HG03097 (cell line): ENCODE data around the gene EXOC4.

Experiments used
- ATAC-seq: cut with Tn5 transposase; IDR thresholded peaks from one replicate; pipeline ENCODE4 v1.9.1; 2021; ENCODE audit not compliant: unreplicated experiment, low FRiP score

EXOC4 gene

GRCh38 chr7:133518718-133519117, 265.8 kb downstream of the EXOC4 start:
- ATAC-seq: no peak

DNA sequence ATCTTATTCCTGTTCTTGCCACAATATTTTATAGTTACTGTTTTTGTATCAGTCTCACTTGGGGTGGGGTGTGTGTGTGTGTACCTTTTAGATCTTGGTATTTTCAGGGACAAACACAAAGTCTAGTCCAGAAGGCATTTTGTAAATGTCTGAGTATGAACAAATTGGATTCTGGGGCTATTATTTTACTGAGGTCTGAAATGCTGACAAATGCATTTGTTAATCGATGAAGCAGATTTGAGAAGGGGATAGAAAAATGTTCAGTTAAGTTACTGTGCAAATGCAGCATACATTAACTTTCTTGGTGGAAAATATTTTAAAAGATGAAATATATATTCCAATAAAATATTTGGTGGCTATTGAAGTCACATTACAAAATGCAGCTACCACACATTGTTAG, 267.4 kb downstream of the EXOC4 start:
- ATAC-seq: no peak

DNA sequence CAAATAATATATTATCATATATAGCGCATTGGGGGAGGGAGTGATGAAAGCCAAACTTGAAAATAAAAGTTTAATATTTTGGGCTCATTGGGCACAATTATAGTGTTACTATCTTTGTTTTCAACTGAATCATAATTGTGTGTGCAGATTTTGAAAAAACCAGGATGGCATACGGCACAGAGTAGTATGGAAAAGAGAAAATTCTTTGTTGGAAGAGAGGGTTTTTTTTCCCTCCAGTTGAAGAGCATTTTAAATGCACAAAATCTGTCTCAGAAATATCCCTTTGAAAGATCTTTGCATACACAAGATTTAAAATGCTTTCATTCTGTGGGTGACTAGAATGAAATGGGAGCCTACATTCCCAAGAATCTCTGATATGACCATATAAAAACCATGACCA, 269.6 kb downstream of the EXOC4 start:
- ATAC-seq: no peak

DNA sequence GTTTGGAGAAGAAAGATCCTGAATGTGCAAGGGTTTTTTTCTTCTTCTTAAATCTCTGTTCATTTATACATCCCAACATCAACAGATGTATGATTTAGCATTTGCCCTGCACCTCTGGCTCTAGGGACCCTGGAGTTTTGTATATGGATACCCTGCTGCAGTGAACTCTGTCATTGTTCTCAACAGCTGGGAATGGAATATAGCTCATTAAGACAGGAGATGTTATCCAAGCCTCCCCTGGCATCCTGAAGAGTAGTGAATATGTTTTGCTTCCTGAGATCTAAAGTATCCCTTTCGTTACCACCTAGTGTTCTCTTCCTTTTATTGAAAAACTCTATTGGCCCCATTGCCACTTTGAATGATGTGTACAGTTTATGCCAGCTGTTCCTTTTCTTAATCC, 275.9 kb downstream of the EXOC4 start:
- no peak for ATAC-seq

DNA sequence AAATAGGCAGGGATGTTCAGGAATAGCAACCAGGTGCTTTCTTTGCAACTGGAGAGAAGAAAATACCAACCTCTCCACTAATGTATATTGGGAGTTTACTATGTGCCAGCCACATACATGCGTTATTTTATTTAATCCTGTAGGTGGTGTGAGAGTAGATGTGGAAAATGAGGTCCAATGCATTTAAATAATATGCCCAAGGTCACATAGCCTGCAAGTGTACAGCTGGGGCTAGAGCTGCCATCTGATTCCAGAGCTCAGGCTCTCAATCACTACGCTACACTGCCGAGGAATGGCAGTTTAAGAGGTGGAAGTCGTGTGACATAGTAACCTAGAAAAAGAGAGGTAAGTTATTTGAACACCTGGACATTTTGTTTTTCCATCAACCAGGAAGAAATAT, 277.0 kb downstream of the EXOC4 start:
- no peak for ATAC-seq

DNA sequence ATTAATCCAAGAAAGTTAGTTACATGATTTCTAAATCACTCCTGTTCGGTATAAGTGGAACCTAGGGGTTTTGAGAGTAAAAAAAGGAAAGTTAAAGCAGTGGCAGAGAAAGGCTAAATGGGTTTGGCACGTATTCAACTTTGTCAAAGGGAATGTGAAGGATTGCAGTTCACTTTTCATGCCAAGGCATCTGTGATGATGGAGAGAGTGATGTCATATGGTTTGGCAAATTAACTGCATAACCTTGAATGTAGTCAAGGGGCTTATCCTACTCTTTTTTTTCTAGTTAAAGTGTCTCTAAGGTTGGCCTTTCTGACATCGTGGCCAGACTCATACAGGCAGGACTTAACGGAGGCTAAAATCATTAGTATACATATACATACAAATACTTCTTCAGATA, 277.8 kb downstream of the EXOC4 start:
- no peak for ATAC-seq

- ATAC-seq: no peak
Observed at GRCh38 chr7:133534816-133535215, 281.9 kb downstream of the EXOC4 start.

DNA sequence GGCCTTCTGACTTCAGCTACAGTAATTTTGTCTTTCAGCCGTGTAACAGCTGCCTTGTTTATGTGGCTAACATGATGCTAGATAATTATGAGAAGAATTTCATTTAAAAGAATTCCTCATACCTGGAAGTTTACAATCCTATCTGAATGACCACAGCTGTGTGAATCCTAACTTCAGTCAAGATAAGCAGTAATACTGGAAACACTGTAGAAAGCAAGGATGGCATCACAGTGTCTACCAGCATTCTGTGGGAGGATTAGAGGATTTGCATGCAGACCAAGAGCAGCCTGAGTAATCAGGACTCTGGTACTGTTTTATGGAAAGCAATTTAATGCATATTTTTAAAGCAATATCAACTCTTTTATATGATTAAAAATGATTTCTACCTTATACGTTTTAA, 282.4 kb downstream of the EXOC4 start:
- no peak for ATAC-seq

GRCh38 chr7:133536450-133536849, 283.6 kb downstream of the EXOC4 start:
- ATAC-seq: no peak

GRCh38 chr7:133539016-133539415, 286.1 kb downstream of the EXOC4 start:
- no peak for ATAC-seq

- ATAC-seq: no peak
Observed at GRCh38 chr7:133540096-133540860, 287.4 kb downstream of the EXOC4 start.

GRCh38 chr7:133542209-133542780, 289.4 kb downstream of the EXOC4 start:
- no peak for ATAC-seq

DNA sequence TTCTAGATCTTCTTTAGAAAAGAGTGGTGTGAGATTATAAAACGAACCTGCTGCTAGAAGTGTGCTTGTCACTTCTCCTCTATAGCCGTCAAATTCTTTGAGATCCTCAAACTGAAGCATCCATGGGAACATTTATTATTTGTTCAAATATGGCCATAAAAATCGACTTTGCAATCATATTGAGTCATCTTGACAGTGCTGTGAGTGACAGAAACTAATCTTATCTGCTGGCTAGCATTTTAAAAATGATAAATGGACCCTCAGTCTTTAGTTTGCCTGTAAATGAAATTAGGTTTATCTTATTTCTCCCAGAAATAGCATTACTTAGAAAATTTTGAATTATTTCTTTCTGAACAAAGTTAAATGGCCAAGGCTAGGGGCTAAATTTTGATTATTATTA, 290.8 kb downstream of the EXOC4 start:
- ATAC-seq: no peak

- no peak for ATAC-seq
Observed at GRCh38 chr7:133545618-133546017, 292.7 kb downstream of the EXOC4 start.

DNA sequence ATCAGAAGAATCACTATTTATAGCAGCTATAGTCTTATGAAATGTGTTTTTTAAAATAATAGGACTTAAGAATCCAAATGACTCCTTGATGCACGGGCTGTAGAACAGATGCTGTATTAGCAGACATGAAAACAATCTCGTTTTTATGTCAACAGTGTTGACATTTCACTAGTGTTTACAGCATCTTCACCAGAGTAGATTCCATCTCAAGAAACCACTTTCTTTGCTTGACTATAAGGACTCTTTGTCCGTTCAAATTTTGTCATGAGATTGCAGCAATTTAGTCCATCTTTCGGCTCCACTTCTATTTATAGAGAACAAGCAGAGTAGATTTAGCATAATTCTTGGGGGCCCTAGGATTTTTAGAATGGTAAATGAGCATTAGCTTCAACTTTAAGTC, 295.1 kb downstream of the EXOC4 start:
- no peak for ATAC-seq

DNA sequence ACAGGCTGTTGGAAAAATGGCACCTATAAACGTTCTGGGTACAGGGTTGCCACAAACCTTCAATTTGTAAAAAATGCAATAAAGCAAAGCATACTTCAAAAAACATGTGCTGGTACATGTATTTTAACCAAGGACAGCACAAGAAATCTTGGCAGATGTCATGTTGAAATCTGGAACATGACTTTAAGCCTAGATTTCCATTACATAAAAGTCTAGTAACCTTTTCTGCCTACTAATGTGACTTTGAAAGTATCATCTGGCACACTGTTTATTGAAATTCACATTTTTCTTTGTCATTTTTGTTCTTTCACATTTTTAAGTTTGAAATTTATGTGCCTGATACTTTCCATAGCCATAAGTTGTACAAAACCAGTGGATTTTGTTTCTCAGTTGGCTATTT, 296.8 kb downstream of the EXOC4 start:
- no peak for ATAC-seq

- no peak for ATAC-seq
Observed at GRCh38 chr7:133550145-133550544, 297.3 kb downstream of the EXOC4 start.

GRCh38 chr7:133550811-133551210, 297.9 kb downstream of the EXOC4 start:
- no peak for ATAC-seq

DNA sequence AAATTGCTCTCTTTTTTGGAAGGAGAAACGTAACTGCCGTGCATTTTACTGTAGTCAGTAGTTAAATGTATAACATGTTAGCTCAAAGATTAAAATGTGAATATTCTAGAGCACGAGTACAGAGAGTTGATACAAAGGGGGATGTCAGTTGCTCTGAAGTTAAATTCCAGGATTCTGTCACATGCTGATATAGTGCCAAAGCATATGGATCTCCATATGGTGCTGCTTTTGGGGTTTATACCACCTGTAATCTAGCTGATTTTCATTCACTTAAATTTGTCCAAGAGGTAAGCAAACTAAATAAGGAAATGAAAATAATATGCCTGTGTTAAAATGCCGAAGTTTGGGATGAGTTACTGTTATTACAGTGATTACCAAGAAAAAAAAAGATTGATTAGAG, 298.6 kb downstream of the EXOC4 start:
- no peak for ATAC-seq

DNA sequence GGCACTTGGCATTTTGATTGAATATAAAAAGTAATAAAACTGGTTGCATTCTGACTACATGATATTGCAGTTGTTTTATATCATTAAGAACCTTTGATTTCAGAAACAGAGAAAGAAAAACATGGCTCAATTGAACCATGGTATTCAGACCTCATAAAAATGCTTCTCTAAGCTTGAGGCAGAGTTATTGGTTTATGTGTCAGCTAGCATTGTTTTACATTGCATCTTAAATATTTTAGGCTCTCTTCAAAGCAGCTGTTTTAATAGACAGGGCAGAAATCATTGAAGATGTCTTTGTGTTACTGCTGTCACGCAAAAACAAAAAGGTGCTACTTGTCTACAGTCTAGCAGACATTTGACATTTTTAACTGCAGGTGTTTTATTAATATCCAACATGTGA, 299.2 kb downstream of the EXOC4 start:
- ATAC-seq: no peak

DNA sequence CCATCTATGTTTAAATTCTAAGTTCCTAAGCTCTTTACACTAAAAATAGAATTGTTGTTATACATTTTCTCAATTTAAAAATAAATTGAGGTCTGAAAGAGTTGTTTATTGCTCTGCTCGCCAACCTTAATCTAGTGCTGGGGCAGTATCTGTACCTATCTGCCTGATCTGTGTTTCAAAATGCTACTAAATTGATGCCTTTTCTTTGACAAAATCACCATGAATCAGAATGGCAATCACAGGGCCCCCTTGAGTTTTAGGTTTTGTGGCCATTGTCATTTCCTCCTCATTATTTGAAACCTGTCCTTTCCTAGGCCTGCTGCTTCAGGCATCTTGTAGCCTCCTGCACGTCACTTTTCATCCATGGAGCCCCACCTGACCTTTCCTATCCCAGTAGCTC, 301.5 kb downstream of the EXOC4 start:
- no peak for ATAC-seq

DNA sequence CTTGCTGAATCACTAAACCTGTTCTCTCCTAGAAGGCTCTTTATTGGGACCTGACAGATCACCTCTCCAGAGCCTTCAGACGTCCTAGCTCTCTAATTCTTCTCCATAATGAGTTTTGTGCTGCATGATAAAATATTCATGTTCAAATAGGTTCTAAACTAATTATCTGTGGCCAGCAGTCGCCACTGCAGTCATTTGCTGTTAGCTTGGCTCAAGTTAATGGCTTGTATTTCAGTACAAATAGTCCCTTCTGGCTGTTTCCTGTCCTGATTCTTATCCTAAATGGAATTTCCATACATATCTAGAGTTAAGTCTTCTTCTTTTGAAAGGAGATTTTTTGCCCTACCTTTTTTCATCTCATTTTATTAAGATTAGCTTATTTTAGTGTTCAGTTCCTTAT, 303.2 kb downstream of the EXOC4 start:
- ATAC-seq: no peak

GRCh38 chr7:133556553-133556952, 303.7 kb downstream of the EXOC4 start:
- ATAC-seq: no peak
